Left lung (tissue), 10 donors: ENCODE measurements around the gene PDE4B. TPM values are rescaled to one million over a fixed set of nuclear protein-coding genes. Genes with fewer than 3 reads are reported as not detected.
A peak's percentile ranks its signal among the peaks of the same experiment; 100 is the strongest.

Experiments used
- ATAC-seq: fragments of 200-7000 bp; cut with Tn5 transposase; one replicate; pipeline ENCODE4 v1.9.1; 2020; ENCODE audit warnings: moderate library complexity
- DNase-seq, 4 donors: peaks; one replicate each; pipeline ENCODE4 v3.0.0-alpha.2; 2013 to 2020
- H3K27ac ChIP-seq, 2 donors: fragments of 200-600 bp; sonication (generic) in 1 of 2; one replicate each; pipeline versions ENCODE4 v1.5.0 to v1.8.0; 2020 to 2021
- H3K27me3 ChIP-seq, 2 donors: fragments of 200-600 bp; sonication (generic) in 1 of 2; one replicate each; pipeline versions ENCODE4 v1.5.0 to v1.8.0; 2020 to 2021
- H3K36me3 ChIP-seq, 2 donors: fragments of 200-600 bp; sonication (generic) in 1 of 2; one replicate each; pipeline versions ENCODE4 v1.5.0 to v1.8.0; 2020 to 2021
- H3K4me1 ChIP-seq, 2 donors: fragments of 200-600 bp; one replicate each; pipeline ENCODE4 v1.8.0; 2021
- H3K4me3 ChIP-seq, 2 donors: fragments of 200-600 bp; sonication (generic) in 1 of 2; one replicate each; pipeline versions ENCODE4 v1.5.0 to v1.8.0; 2020 to 2021; ENCODE audit warnings: mild to moderate bottlenecking in 1 of 2
- H3K9me3 ChIP-seq, 2 donors: fragments of 200-600 bp; sonication (generic) in 1 of 2; one replicate each; pipeline versions ENCODE4 v1.5.0 to v1.8.0; 2020 to 2021
- intact Hi-C, 2 donors: fragments of 100-400 bp; cut with DNase I; formaldehyde crosslinking; loops; one replicate each; pipeline versions ENCODE4 v1.11.2 to v1.14.2; 2022
- polyA plus RNA-seq, 6 donors: library from polyadenylated mRNA; unstranded; fragments of 120-200 nt; gene quantifications; one replicate each; pipeline ENCODE4 v1.2.1, GENCODE V29; 2013; ENCODE audit not compliant: insufficient read length in 6 of 6
- total RNA-seq, 2 donors: library from RNA; stranded (reverse); fragmentation: NEBNext Ultra II Directional; extraction: Animal tissue kit (Norgen Biotek cat#: 25700); gene quantifications; one replicate each; pipeline ENCODE4 v1.2.1, GENCODE V29; 2021
- TF ChIP-seq, protein P1 (sequence below), 2 donors: fragments of 200-600 bp; sonication (generic) in 1 of 2; IDR thresholded peaks; one replicate each; pipeline versions ENCODE4 v1.5.0 to v1.8.0; 2021; ENCODE audit warnings: antibody characterized with exemption in 2 of 2
- donor health status: DM: no; HTN: yes; CAD: no.
- donor health status: DM: no; HTN: no; CAD: no.

Gene PDE4B
- total and polyA plus RNA-seq, 8 donors: 8.6 to 50.7 (median 19.2) TPM

GRCh38 chr1:65986146-65986545 lies 193.5 kb downstream of the PDE4B start:
- Histone ChIP-seq H3K9me3 (no peaks in the 10 kb centered on the region), H3K27me3 (no peaks in the 10 kb centered on the region), H3K36me3 (no peaks in the 10 kb centered on the region), H3K4me3 (no peak overlapping the region), H3K27ac (no peak overlapping the region), H3K4me1 (no peaks in the 10 kb centered on the region)
- intact Hi-C loops: no loop called here
- TF ChIP-seq, protein P1, sequence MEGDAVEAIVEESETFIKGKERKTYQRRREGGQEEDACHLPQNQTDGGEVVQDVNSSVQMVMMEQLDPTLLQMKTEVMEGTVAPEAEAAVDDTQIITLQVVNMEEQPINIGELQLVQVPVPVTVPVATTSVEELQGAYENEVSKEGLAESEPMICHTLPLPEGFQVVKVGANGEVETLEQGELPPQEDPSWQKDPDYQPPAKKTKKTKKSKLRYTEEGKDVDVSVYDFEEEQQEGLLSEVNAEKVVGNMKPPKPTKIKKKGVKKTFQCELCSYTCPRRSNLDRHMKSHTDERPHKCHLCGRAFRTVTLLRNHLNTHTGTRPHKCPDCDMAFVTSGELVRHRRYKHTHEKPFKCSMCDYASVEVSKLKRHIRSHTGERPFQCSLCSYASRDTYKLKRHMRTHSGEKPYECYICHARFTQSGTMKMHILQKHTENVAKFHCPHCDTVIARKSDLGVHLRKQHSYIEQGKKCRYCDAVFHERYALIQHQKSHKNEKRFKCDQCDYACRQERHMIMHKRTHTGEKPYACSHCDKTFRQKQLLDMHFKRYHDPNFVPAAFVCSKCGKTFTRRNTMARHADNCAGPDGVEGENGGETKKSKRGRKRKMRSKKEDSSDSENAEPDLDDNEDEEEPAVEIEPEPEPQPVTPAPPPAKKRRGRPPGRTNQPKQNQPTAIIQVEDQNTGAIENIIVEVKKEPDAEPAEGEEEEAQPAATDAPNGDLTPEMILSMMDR (IDR thresholded peaks at IDR 0.05): no peak
- ATAC-seq (no peak), DNase-seq (no peak)

DNA sequence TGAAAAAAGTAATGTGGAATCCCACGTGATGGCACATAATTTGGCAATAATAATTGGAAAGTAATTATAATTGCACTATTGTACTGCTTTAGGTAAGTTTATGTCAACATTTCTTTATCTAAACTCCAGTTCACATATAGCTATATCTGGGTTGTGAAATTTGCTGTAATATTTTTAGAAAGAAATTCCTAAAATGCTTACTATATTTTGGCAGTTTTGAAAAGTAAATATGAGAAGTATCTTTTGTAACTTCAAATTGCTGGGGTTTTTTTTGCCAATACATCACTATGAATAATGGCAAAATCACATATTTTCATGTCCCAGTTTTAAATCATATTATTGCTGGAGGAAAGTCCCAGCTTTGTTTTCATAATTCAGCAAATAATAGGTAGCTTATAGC lies 197.5 kb downstream of the PDE4B start:
- no peaks in the 10 kb centered on the region for H3K27me3 ChIP-seq
- H3K4me3 ChIP-seq: no peak overlapping the region
- H3K36me3 ChIP-seq: no peaks in the 10 kb centered on the region
- no peak for DNase-seq
- intact Hi-C loops: no loop called here
- TF ChIP-seq, protein P1 (IDR thresholded peaks at IDR 0.05): no peak
- ATAC-seq: no peak
- no peaks in the 10 kb centered on the region for H3K4me1 ChIP-seq
- H3K27ac ChIP-seq: no peak overlapping the region
- no peaks in the 10 kb centered on the region for H3K9me3 ChIP-seq

DNA sequence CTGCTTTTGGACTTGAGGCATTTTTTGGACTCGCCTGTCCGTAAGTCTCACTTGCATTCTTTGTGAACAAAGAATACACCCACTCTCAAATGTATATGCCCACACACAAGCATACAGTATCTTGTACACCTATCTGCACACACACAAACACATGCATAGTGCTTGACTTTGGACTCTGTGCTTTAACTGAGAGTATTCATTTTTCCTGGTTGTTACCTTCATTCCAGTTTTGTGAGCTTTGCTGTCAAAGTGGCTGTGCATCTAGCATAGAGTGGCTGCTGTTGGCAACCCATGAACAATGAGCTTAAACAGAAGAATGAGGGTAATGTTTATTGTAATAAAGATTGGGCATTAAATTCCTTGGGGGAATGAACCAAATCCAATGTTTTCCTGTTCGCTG lies 199.0 kb downstream of the PDE4B start:
- ATAC-seq: no peak
- TF ChIP-seq, protein P1 (IDR thresholded peaks at IDR 0.05): no peak
- Histone ChIP-seq H3K27ac (no peak overlapping the region), H3K36me3 (no peaks in the 10 kb centered on the region), H3K4me1 (no peaks in the 10 kb centered on the region), H3K27me3 (no peaks in the 10 kb centered on the region), H3K9me3 (no peaks in the 10 kb centered on the region), H3K4me3 (no peak overlapping the region)
- no peak for DNase-seq
- intact Hi-C loops: no loop called here

- Histone ChIP-seq H3K27me3 (no peaks in the 10 kb centered on the region), H3K36me3 (no peaks in the 10 kb centered on the region), H3K4me3 (no peak overlapping the region), H3K27ac (no peak overlapping the region), H3K4me1 (no peaks in the 10 kb centered on the region), H3K9me3 (no peaks in the 10 kb centered on the region)
- no peak for ATAC-seq
- TF ChIP-seq, protein P1 (IDR thresholded peaks at IDR 0.05): no peak
- DNase-seq: peak in 1 of 4 donors; percentile 19
- intact Hi-C loops: no loop called here
Measured at GRCh38 chr1:65992165-65992821, 199.6 kb downstream of the PDE4B start.

GRCh38 chr1:65992831-65993271 lies 200.2 kb downstream of the PDE4B start:
- ATAC-seq: no peak
- Histone ChIP-seq H3K27me3 (no peaks in the 10 kb centered on the region), H3K4me3 (no peak overlapping the region), H3K9me3 (no peaks in the 10 kb centered on the region), H3K4me1 (no peaks in the 10 kb centered on the region), H3K27ac (no peak overlapping the region), H3K36me3 (no peaks in the 10 kb centered on the region)
- DNase-seq: no peak
- intact Hi-C loops: no loop called here
- TF ChIP-seq, protein P1 (IDR thresholded peaks at IDR 0.05): no peak
